GM19099 (cell line): ENCODE measurements around the gene CD302.

Experiments
- POLR2A ChIP-seq: IDR thresholded peaks from 3 replicates; pipeline ENCODE4 v1.6.1; 2011; ENCODE audit warnings: low read depth; ENCODE audit not compliant: insufficient read length; ENCODE audit errors: extremely low read depth

The CD302 gene

DNA sequence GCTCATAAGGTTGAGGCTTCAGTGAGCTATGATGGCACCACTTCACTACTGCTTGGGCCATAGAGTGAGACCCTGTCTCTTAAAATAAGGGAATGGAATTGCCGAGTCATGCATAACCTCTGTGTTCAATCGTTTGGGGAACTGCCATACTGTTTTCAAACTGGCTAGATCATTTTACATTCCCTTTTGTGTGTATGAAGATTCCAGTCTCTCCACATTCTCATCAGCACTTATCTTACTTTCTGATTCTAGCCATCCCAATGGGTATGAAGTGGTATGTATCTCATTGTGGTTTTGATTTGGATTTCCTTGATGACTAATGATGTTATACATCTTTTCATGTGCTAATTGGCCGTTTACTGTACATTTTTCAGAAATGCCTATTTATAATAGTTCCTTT, 62.0 kb downstream of the CD302 start:
- TF ChIP-seq POLR2A: no peak

DNA sequence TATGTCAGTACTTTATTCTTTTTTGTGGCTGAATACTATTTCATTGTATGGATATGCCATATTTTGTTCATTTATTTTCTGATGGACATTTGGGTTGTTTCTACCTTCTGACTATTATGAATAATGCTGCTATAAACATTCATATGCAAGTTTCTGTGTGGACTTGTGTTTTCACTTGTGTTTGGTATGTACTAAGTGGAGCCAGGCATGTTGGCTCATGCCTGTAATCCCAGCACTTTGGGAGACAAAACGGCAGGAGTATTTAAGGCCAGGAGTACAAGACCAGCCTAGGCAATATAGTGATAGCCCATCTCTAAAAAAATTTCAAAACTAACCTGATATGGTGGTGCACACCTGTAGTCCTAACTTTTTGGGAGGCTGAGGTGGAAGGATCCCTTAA, 62.4 kb downstream of the CD302 start:
- TF ChIP-seq POLR2A: no peak

DNA sequence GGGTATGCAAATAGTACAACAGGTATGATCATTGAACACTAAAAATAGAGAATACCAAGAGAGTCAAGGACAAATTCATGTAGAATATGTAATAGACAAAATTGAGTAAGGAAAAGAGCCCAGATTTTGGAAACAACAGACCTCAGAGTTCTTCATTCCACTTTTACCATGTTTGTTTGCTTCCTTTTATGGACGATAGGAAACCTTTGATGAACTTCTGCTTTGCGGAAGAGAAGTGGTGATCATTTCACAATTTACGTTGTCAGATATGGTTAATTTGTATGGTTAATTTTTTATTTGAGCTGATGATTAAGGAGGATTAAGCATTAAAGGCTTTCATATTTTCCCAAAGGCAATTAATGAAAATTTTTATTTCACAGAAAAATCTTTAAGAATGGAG, 69.4 kb downstream of the CD302 start:
- no peak for TF ChIP-seq POLR2A

DNA sequence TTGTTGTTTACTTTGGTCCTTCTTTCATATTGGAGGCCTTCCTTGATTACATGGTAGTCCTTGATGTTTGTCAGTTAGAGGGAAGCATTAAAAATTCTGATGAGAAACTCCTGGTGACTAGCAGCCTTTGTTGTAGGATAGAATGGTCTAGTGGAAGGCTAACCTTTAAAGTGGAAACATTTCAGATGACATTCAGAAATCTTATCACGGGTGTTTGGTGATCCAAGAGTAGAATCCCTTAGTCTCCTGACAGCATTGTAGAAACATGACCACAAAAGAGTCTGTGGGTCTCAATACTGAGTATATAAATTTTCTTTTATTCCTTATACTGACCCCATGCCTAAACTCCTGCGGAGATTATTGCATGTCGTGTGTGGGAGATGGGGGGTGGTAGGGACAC, 72.3 kb downstream of the CD302 start:
- TF ChIP-seq POLR2A: no peak

DNA sequence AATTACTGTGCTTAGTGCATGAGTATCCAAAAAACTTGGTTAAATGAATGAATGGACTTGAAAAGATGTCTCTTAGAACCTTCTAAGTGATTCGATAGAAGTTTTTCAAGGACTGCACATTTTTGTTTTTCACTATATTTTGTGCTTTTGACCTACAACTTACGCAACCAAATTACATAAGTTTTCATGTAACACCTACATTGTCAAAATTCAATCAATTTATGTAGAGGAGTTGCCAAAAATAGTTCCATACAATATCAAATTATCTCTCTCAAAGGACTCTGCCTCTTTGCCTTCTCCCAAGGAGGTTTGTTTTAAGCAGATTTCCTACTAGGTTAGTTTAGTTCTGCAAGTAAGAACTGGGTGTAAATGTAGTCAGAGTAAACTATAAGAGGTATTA, 75.4 kb downstream of the CD302 start:
- no peak for TF ChIP-seq POLR2A

DNA sequence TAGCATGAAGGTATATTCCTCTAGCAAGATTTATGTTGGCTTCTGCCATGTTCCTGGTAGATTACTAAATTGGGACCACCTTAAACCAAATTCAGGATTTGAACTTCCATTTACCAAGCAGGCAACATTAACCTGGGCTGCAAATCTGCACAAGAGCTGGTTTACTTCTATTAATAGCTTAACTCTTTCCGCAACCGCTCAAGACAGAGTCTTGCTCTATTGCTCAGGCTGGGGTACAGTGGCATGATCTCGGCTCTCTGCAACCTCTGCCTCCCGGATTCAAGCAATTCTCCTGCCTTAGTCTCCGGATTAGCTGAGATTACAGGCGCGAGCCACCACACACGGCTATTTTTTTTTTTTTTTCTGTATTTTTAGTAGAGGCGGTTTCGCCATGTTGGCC, 77.3 kb downstream of the CD302 start:
- TF ChIP-seq POLR2A: no peak
